Activated naive CD4-positive, alpha-beta T cell treated with anti-CD3 and anti-CD28 coated beads for 36 hours (primary cell): Measurements from ENCODE around the gene TTYH3. TPM values are rescaled to one million over a fixed set of nuclear protein-coding genes. Genes with fewer than 3 reads are reported as not detected.

Experiments used
- CTCF ChIA-PET: fragments of 350-600 bp; sonication (Branson Sonifier 250); formaldehyde crosslinking; loops from one replicate; lab custom pipeline; 2021; ENCODE audit warnings: antibody characterized with exemption; lab: Charles Lee
- DNase-seq: peaks from one replicate; pipeline ENCODE4 v3.0.0-alpha.2; 2020
- H3K27ac Mint-ChIP-seq: one replicate; pipeline ENCODE4 v1.8.0; 2021; ENCODE audit warnings: mild to moderate bottlenecking, mixed read lengths
- H3K27me3 Mint-ChIP-seq: one replicate; pipeline ENCODE4 v1.8.0; 2021; ENCODE audit warnings: low read depth, mixed read lengths
- H3K36me3 Mint-ChIP-seq: one replicate; pipeline ENCODE4 v1.8.0; 2021; ENCODE audit warnings: low read depth, mixed read lengths
- H3K4me1 Mint-ChIP-seq: one replicate; pipeline ENCODE4 v1.8.0; 2021; ENCODE audit warnings: low read depth, mixed read lengths
- H3K4me3 Mint-ChIP-seq: one replicate; pipeline ENCODE4 v1.8.0; 2021; ENCODE audit warnings: mild to moderate bottlenecking, moderate library complexity, mixed read lengths
- H3K9me3 Mint-ChIP-seq: one replicate; pipeline ENCODE4 v1.8.0; 2021; ENCODE audit warnings: mixed read lengths
- intact Hi-C: fragments of 100-400 bp; cut with micrococcal nuclease; formaldehyde crosslinking; loops from one replicate; pipeline ENCODE4 v1.15.1; 2023
- total RNA-seq, 2 experiments: library from RNA; stranded (reverse); gene quantifications; one replicate each; pipeline ENCODE4 v1.2.3, GENCODE V29; 2021

The TTYH3 gene
- total RNA-seq, 2 experiments from 2014 or later = 20.7 to 22.6 TPM

DNA sequence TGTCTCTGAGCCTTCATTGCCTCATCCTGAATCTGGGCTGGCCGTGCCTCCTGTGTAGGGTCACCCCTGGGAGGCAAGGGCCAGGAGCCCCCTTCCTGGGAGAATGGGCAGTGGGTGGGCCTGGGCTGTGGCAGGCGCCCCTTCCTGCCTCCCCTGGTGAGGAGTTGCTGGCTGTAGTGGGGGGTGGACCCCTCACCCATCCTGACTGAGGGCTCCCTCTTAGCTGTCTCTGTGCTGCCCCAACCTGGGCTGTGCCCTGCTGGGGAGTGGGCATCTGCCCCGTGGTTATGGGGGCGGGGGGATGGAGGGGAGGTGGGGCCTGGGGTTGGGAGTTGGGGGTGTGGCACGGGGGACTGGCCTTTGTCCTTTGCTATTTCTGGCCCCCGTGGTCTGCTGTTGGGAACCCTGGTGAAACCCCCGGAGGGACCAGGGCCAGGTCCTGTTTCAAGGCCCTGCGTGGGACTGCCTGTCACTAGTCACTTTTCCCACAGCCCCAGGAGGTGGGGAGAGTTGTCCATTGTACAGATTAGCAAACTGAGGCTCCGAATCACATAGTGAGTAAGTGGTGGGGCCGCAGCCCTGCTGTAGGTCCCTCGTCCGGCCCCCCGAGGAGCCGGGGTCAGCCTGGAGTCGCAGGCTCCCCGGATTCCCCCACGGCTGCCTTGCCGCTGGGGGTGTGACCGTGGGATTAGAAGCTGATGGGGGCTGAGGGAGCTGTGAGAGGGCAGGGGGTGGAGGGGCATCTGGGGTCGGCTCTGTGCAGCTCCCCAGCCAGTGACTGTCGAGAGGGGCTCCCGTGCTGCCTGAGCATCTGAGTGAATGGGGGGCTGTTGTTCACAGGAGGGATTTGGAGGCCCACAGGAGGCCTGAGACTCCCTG lies 2.7 kb downstream of the TTYH3 start:
- CTCF ChIA-PET = no interaction called here
- DNase-seq = no peak
- Mint-ChIP-seq H3K27me3 (no peaks in the 10 kb centered on the region), H3K9me3 (no peaks in the 10 kb centered on the region), H3K27ac (no peak overlapping the region), H3K36me3 (no peaks in the 10 kb centered on the region), H3K4me3 (peak overlapping the region; percentile 92), H3K4me1 (peaks cover 15% of the 10 kb centered on the region)
- intact Hi-C loops = loop anchor here (5.0 kb wide), 1 partner anchor 227 kb away; no protein-coding TSS in a partner anchor

DNA sequence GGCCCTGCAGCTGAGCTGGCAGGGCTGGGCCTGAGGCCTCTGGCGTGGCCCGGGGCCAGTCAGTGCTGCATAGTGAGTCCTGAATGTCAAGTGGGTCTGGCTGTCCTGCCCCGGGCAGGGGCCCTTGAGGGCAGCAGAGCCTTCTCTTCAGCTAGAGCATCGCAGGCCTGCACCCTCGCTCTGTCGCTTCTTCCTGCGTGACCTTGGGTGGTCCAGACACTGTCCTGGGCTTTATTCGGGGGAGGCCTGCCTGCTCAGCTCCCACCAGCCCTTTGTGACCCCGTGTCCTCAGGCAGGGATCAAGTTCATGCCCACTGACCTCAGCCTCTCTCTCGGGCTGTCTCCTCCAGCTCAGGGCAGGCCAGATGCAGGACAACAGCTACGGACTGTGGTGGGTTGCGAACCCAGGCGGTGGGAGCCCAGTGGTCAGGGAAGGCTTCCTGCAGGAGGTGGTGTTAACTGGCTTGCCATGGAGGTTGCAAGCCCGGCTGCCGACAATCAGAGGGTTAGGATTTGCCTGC lies 3.4 kb downstream of the TTYH3 start:
- Mint-ChIP-seq H3K4me3 (no peak overlapping the region), H3K27ac (no peak overlapping the region), H3K27me3 (no peaks in the 10 kb centered on the region), H3K4me1 (peaks cover 15% of the 10 kb centered on the region), H3K9me3 (no peaks in the 10 kb centered on the region), H3K36me3 (no peaks in the 10 kb centered on the region)
- CTCF ChIA-PET = interaction anchor here (1.0 kb wide), 1 partner anchor 184 kb away, joined by 3 read pairs; no protein-coding TSS in a partner anchor
- no peak for DNase-seq
- intact Hi-C loops = no loop called here

GRCh38 chr7:2635810-2636701 lies 4.3 kb downstream of the TTYH3 start:
- intact Hi-C loops = no loop called here
- Mint-ChIP-seq H3K4me3 (no peak overlapping the region), H3K27me3 (no peaks in the 10 kb centered on the region), H3K4me1 (peaks cover 15% of the 10 kb centered on the region), H3K27ac (no peak overlapping the region), H3K36me3 (no peaks in the 10 kb centered on the region), H3K9me3 (no peaks in the 10 kb centered on the region)
- CTCF ChIA-PET = interaction anchor here (1.0 kb wide), 1 partner anchor 185 kb away, joined by 3 read pairs; no protein-coding TSS in a partner anchor
- no peak for DNase-seq

DNA sequence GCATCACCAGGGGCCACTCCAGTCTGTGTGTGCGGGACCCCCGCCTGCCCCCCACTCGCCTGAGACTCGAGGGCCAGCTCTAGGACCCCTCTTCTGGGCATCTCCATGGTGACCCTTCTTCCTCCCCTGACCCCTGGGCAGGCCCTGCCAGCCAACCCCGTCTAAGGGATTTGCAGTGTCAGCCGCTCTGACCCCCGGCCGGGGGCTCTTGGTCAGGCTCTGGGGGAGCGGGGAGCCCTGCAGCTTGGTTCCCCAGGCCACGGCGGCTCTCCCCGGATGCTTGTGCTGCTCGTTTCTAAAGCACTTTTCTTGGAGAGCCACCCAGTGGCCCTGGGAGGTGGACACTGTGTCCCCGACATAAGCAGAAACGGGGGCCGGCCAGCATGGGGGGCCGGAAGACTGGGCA lies 5.3 kb downstream of the TTYH3 start:
- CTCF ChIA-PET = interaction anchor here (0.6 kb wide), 1 partner anchor 16 kb away, joined by 4 read pairs; no protein-coding TSS in a partner anchor
- no peak overlapping the region for H3K27ac Mint-ChIP-seq
- intact Hi-C loops = no loop called here
- H3K4me3 Mint-ChIP-seq = no peak overlapping the region
- H3K9me3 Mint-ChIP-seq = no peaks in the 10 kb centered on the region
- no peak for DNase-seq
- no peaks in the 10 kb centered on the region for H3K27me3 Mint-ChIP-seq
- no peaks in the 10 kb centered on the region for H3K36me3 Mint-ChIP-seq
- H3K4me1 Mint-ChIP-seq = peaks cover 13% of the 10 kb centered on the region

GRCh38 chr7:2637505-2638223 lies 5.9 kb downstream of the TTYH3 start:
- no peak overlapping the region for H3K27ac Mint-ChIP-seq
- H3K9me3 Mint-ChIP-seq = no peaks in the 10 kb centered on the region
- H3K27me3 Mint-ChIP-seq = no peaks in the 10 kb centered on the region
- no peak overlapping the region for H3K4me3 Mint-ChIP-seq
- peaks cover 13% of the 10 kb centered on the region for H3K4me1 Mint-ChIP-seq
- no peaks in the 10 kb centered on the region for H3K36me3 Mint-ChIP-seq
- CTCF ChIA-PET = interaction anchor here (0.6 kb wide), 1 partner anchor 16 kb away, joined by 4 read pairs; no protein-coding TSS in a partner anchor
- DNase-seq = no peak
- intact Hi-C loops = no loop called here

- Mint-ChIP-seq H3K36me3 (no peaks in the 10 kb centered on the region), H3K9me3 (no peaks in the 10 kb centered on the region), H3K4me1 (peaks cover 10% of the 10 kb centered on the region), H3K27me3 (no peaks in the 10 kb centered on the region), H3K27ac (no peak overlapping the region), H3K4me3 (no peak overlapping the region)
- CTCF ChIA-PET = no interaction called here
- intact Hi-C loops = no loop called here
- no peak for DNase-seq
These were observed 6.6 kb downstream of the TTYH3 start for GRCh38 chr7:2638224-2638991.

DNA sequence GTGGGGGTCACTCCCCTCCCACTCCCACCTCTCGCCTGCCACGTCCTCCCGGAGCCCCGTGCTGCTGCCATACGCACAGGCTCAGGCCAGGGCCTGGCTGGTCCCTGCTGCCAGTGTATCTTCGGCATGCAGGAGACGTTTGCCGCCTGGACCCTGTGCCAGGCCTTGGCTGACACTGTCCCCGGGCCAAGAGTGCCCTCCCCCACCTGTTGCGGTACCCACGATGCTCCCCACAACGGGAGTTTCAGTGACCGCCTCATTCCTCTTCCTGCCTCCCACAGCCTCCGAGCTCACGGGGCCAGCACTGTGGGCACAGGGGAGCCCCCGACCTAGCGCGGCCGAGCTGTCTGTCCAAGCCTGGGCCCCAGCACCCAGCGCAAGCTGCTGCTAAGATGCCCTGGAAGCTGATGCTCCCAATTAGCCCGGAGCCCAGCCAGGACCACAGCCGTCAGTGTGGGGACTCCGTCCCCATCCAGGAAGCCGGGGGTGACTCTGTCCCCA lies 7.4 kb downstream of the TTYH3 start:
- CTCF ChIA-PET = no interaction called here
- intact Hi-C loops = no loop called here
- H3K27me3 Mint-ChIP-seq = no peaks in the 10 kb centered on the region
- H3K4me1 Mint-ChIP-seq = peaks cover 2% of the 10 kb centered on the region
- H3K9me3 Mint-ChIP-seq = no peaks in the 10 kb centered on the region
- no peak for DNase-seq
- H3K36me3 Mint-ChIP-seq = no peaks in the 10 kb centered on the region
- no peak overlapping the region for H3K27ac Mint-ChIP-seq
- H3K4me3 Mint-ChIP-seq = no peak overlapping the region

DNA sequence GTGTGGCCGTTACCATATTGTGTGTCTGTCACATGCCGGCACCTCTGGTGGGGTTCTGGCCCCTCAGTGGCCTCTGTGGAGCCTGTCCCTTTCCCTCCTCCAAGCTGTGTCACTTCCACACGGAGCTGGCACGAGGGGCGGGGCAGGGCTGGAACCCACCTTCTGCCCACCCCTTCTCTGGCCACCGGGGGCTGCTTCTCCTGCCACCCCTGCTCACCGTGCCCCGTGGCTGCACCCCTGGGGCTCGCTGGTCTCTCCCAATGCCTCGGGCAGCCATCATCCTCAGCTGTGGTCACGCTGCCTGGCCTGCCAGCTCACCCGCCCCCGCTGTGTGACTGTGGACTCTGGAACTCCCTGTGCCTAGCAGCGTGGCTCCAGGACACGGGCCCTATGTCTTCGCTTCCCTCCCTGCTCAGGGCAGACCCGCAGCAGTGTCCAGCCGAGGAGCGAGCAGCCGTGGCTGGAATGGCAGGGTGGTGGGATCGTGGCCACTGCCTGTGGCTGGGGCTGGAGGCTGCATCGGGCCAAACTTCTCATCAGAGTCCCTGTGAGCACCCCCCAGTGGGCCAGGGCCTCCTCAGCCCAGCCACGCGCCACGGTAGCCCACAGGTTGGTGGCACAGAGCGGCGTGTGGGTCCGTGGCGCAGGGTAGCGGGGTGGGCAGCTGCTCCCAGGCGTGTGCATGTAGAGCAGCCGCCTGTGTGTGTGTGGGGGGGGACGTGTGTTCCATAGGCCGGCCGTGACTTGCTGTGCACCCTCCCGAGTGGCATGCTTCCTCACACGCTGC lies 8.1 kb downstream of the TTYH3 start:
- Mint-ChIP-seq H3K9me3 (no peaks in the 10 kb centered on the region), H3K27me3 (no peaks in the 10 kb centered on the region), H3K4me1 (peaks cover 8% of the 10 kb centered on the region), H3K27ac (no peak overlapping the region), H3K4me3 (no peak overlapping the region), H3K36me3 (no peaks in the 10 kb centered on the region)
- CTCF ChIA-PET = no interaction called here
- no peak for DNase-seq
- intact Hi-C loops = no loop called here

DNA sequence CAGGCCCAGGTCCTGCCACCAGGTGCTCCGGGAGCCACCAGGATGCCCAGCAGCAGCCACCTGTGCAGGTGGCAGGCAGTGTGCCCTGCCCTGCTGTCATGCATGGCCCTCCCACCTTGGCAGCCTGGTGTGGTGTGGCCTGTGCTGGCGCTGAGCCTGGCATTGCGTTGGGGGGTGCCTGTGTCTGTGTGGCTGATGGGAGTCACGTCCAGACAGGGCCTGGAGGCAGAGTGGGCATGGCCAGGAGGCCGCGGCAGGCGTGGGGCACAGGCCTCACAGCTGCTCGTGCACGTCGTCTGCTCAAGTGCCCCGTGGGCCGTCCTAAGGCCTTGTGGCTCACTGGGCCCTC lies 8.7 kb downstream of the TTYH3 start:
- CTCF ChIA-PET = no interaction called here
- intact Hi-C loops = no loop called here
- no peaks in the 10 kb centered on the region for H3K9me3 Mint-ChIP-seq
- no peak for DNase-seq
- no peak overlapping the region for H3K4me3 Mint-ChIP-seq
- peaks cover 12% of the 10 kb centered on the region for H3K4me1 Mint-ChIP-seq
- H3K27ac Mint-ChIP-seq = no peak overlapping the region
- H3K27me3 Mint-ChIP-seq = no peaks in the 10 kb centered on the region
- no peaks in the 10 kb centered on the region for H3K36me3 Mint-ChIP-seq

GRCh38 chr7:2640846-2641316 lies 9.1 kb downstream of the TTYH3 start:
- Mint-ChIP-seq H3K9me3 (no peaks in the 10 kb centered on the region), H3K4me3 (no peak overlapping the region), H3K4me1 (peaks cover 13% of the 10 kb centered on the region), H3K27ac (no peak overlapping the region), H3K36me3 (no peaks in the 10 kb centered on the region), H3K27me3 (no peaks in the 10 kb centered on the region)
- intact Hi-C loops = no loop called here
- CTCF ChIA-PET = no interaction called here
- no peak for DNase-seq
